Activated gamma-delta T cell treated with Interleukin-2 at 50 U/mL for 16 hours (primary cell): ENCODE data around the gene IFT22.
A peak's percentile ranks its signal among the peaks of the same experiment; 100 is the strongest.
"Not testable (repeated sequence)": the region's sequence is repeated elsewhere in the genome, so short reads cannot be mapped to it uniquely, and the experiment has no call there.

Experiments
- DNase-seq: peaks from one replicate; pipeline ENCODE4 v3.0.0-alpha.2; 2020

Gene IFT22

GRCh38 chr7:101321491-101322401 is at the start of gene IFT22:
IFT22 (minus strand) TSS chr7:101321812; CDS start chr7:101321709, 103 bp downstream.
- peak; percentile 84 for DNase-seq

- no peak for DNase-seq
These were observed 49.2 kb upstream of the IFT22 start for GRCh38 chr7:101370836-101371235.

- DNase-seq: no peak
These were observed 47.0 kb upstream of the IFT22 start for GRCh38 chr7:101368422-101369165.

GRCh38 chr7:101367676-101368075 is 46.1 kb upstream of the IFT22 start:
- DNase-seq: no peak

- DNase-seq: no peak
These were observed 44.3 kb upstream of the IFT22 start for GRCh38 chr7:101365956-101366355.

- peak; percentile 63 for DNase-seq
These were observed 42.2 kb upstream of the IFT22 start for GRCh38 chr7:101363734-101364374.

DNA sequence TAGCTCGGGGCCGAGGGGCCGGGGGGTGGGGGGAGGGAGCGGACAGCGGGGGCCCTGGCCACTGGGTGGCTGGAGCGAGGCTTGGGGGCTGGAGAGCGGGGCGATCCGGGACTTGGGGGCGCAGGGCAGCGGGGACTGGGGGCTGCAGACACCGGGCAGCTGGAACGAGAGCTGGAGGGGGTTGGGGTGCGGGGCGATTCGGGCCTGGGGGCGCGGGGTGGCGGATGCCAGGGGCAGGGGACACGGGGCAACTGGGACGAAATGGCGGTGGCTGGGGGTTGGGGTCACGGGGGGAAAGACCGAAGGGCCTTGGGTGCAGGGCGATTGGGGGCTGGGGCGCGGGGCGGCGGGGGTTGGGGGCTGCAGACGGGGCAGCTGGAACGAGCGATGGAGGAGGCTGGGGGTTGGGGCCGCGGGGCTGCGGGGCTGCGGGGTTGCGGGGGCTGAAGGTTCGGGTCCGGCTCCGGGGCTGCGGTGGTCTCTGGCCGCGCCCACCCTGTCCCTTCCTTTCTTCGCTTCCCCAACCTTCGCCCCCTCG is 41.7 kb upstream of the IFT22 start:
- DNase-seq: no peak

- DNase-seq: peak; percentile 8
These were observed 41.0 kb upstream of the IFT22 start, which contains the start of gene COL26A1 for GRCh38 chr7:101362334-101363195. COL26A1 (plus strand) TSS chr7:101362875; CDS start chr7:101363033, 158 bp downstream.

DNA sequence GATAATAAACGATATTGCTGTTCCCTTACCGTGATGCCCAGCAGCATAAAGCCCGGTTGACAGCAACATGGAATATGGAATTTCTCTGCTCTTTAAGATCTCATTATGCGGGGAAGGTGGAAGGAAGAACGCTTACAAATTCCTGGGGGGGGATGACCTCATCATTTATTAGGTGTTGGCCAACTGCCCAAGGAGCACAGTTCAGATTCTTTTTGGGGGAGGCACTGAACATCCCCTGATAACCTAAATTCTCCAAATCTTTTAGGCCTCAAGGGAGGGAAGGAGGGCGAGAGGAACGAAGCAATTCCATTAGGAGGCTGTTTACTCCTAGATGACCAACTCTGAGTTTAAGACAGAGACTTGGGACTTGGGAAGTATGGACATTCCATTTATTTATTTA is 35.8 kb upstream of the IFT22 start:
- DNase-seq: no peak

GRCh38 chr7:101352920-101353308 is 31.3 kb upstream of the IFT22 start:
- no peak for DNase-seq

DNA sequence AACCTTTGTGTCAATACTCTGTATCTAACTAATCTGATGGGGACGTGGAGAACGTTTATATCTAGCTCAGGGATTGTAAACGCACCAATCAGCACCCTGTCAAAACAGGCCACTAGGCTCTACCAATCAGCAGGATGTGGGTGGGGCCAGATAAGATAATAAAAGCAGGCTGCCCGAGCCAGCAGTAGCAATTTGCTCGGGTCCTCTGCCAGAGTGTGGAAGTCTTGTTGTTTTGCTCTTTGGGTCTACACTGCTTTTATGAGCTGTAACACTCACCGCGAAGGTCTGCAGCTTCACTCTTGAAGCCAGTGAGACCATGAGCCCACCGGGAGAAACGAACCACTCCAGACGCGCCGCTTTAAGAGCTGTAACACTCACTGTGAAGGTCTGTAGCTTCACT is 27.7 kb upstream of the IFT22 start:
- not testable (repeated sequence) for DNase-seq

- DNase-seq: not testable (repeated sequence)
These were observed 26.9 kb upstream of the IFT22 start for GRCh38 chr7:101348456-101349067.

DNA sequence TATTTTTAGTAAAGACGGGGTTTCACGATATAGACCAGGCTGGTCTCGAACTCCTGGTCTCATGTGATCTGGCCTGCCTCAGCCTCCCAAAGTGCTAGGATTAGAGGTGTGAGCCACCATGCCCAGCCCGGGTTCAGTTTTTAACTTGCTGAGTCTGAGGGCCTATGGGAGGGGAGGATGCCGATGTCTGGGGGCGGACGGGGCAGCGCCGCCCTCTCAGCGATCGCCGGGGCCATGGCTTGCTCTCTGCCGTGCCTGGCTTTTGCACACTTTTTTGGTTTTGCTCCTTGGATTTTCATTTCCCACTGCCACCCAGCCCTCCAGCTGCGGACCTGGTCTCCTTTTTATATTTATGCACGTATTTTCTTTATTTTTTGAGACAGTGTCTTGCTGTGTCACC is 25.9 kb upstream of the IFT22 start:
- DNase-seq: no peak

DNA sequence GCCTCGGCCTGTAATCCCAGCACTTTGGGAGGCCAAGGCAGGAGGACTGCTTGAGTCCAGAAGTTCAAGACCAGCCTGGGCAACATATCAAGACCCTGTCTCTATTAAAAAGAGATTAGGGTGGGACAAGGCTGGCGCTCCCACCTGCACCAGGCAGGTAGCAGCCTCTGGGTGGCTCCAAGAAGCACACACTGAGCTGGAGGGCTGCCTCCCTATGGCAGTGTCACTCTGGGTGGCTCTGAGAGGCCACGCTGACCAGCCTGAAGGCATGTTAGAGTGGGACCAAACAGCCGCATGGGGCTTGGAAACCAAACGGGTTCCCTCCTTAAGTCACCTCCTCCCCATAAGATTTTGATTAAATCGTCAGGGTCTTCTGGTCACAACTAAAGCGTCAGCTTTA is 21.3 kb upstream of the IFT22 start:
- DNase-seq: no peak

DNA sequence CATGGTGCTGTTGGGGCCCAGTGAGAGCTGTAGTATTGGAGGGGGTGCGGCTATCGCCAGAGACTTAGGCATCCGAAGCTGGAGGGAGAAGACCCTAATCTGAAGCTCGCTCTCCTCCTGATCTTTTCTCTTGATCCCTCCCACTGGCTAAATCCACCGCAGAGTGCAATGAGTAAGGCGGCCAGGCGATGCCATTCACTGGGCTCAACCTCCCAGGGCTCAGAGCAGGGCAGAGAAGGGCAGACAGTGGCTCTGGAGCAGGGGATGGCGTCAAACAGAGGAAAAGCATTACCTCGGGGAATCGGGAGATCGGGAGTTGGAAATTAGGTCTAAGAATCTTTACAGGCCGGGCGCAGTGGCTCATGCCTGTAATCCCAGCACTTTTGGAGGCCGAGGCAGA is 18.8 kb upstream of the IFT22 start:
- DNase-seq: no peak

DNA sequence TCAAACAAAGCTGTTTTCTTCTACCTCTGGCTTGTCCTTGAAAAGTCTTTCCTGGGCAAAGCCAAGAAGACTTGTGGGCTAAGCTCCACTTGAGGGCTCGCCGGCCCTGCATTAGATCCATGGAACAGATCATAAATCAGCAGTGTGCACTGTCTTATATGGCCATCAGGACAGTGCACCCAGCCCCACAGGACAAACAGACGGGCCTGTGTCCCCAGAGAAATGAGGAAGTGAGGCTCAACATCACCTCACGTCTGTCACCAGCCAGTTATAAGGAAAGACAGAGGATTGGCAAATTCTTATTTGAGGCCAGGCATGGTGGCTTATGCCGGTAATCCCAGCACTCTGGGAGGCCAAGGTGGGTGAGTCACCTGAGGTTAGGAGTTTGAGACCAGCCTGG is 12.3 kb upstream of the IFT22 start:
- no peak for DNase-seq

DNA sequence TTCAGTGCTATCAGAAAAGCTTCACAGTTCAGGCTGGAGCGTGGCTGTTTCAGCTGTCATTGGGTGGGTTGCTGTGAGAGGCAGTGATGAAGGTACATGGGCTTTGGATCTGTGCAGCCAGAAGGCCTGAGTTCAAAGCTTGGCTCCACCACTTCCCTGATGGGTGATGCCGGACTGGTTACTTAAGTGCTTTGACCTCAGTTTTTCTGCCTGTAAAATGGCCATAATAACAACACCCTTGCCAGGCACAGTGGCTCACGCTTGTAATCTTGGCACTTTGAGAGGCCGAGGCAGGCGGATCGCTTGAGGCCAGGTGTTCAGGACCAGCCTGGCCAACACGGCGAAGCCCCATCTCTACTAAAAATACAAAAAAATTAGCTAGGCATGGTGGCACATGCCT is 10.4 kb upstream of the IFT22 start:
- DNase-seq: no peak

DNA sequence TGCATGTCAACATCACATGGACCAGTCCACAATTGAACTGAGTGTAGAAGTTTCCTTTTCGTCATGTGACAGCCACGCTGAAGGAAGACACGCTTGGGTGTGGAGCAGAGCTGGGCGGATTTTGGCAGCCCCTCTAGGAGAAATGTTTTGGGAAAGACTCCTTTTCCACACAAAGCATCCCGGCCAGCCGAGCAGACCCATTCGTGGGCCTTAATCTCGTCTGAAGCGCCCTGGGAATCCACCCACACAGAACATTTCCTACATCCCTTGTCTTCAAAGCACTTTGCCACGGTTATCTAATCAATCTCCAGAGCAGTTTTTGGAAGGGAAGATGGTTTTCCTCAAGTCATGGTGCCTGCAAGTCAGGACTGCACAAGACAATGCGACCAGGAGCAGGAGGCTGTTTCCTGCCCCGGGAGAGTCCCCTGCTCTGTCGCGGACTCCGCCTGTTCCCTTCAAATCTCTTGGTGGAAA is 8.4 kb upstream of the IFT22 start:
- DNase-seq: no peak

DNA sequence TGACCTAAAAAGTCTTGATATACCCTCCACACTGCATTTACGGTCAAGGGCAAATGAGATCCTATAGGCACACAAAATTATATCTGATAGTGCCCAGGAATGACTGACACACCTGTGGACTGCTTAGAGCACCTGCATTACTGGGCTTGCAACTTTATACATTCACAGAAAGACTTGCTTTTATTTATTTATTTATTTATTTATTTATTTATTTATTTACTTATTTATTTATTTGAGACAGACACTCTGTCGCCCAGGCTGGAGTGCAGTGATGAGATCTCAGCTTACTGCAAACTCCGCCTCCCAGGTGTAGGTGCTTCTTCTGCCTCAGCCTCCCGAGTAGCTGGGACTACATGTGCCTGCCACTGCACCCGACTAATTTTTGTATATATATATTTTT is 6.5 kb upstream of the IFT22 start:
- DNase-seq: no peak

- DNase-seq: no peak
These were observed 2.2 kb downstream of the IFT22 start for GRCh38 chr7:101319401-101319800.

DNA sequence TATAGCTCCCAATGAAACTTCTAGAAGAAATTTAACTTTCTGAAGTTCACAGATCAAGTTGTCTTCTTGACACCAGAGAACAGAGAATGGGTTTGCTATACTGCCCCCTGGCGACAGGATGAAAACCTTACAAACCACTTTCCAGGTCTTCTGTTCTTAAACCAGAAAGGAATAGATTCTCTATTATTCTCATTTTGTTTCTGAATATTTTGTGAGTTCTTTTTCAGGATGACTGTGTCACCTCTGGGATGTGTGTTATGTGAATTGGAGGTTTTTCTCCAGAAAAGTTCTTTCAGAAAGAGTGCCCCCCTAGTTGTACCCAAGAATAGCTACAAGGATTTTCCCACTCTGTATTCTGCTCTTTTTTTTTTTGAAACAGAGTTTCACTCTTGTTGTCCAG is 6.3 kb downstream of the IFT22 start:
- peak; percentile 51 for DNase-seq
